ELF-1 (cell line): ENCODE measurements around the gene SFXN1.
A peak's percentile ranks its signal among the peaks of the same experiment; 100 is the strongest.

ENCODE experiments used
- DNase-seq: peaks from one replicate; pipeline ENCODE4 v3.0.0-alpha.2; 2016; ENCODE audit warnings: low read depth, low spot score

Gene SFXN1

GRCh38 chr5:175539936-175540335, 61.6 kb downstream of the SFXN1 start:
- no peak for DNase-seq

GRCh38 chr5:175541264-175541663, 62.9 kb downstream of the SFXN1 start:
- DNase-seq, result no peak

DNA sequence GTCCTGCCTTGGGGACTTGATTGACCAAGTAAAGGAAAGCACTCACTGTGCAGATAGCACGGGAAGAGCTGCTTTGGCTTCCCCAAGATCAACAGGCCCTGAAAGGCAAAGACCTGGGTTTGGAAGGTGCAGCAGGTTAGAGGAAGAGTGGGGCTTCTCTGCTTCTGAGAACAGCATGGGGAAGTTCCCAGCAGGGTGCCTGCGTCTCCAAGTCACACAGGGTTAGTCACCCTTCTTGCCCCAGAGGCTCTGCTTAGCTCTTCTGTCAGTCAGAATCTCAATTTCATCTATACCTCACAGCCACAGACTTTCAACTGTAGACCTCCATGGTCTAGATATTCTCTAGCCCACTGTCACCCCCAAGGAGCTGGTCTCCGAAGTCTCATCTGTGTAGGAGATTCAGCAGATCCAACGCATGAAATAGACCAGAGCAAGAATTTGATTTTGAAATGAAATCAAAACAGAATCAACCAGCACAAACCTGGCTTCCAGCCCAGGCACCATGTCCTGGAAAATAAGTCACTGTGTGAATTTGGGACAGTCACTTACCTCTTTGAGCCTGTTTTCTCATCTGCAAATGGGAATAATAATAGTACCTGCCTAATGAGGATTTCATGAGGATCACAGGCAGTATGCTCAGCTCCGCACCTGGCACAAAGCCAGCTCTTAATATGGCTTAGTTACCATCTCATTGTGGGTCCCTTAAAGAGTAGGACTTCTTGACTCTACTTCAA, 64.0 kb downstream of the SFXN1 start:
- DNase-seq, result no peak

DNA sequence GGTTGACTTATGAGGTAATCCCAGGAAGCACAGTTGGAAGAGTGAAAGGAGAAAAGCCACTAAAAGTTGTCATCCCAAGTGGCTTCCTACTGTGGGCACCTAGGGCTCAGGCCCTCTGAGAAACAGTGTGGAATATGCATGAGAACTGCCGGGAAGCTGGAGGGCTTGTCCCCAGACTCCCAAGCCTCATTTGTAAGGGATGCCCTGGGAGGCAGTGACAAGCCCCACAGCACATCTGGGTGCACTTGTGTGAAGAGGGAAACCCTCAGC, 64.5 kb downstream of the SFXN1 start:
- no peak for DNase-seq

GRCh38 chr5:175544108-175544511, 65.8 kb downstream of the SFXN1 start:
- no peak for DNase-seq

DNA sequence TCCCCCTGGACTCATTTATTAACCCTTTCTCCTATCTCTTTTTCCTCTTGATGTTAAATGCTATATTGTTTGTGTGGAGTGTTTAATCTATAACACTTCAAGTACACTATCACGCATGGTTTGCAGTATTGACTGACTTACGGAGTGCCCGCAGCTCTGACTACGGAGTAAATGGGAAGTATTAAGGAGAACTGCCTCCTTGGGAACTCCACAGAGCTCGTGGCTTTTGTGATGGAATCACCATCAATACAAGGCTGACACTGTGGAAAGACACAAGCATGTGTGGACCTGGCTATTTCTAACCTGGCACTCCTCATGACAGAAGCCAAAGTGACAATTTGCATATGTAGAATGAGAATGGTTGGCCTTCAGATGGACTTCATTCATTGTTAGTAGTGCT, 66.2 kb downstream of the SFXN1 start:
- DNase-seq, result no peak

- DNase-seq, result no peak
These were observed 69.5 kb downstream of the SFXN1 start for GRCh38 chr5:175547842-175548241.

DNA sequence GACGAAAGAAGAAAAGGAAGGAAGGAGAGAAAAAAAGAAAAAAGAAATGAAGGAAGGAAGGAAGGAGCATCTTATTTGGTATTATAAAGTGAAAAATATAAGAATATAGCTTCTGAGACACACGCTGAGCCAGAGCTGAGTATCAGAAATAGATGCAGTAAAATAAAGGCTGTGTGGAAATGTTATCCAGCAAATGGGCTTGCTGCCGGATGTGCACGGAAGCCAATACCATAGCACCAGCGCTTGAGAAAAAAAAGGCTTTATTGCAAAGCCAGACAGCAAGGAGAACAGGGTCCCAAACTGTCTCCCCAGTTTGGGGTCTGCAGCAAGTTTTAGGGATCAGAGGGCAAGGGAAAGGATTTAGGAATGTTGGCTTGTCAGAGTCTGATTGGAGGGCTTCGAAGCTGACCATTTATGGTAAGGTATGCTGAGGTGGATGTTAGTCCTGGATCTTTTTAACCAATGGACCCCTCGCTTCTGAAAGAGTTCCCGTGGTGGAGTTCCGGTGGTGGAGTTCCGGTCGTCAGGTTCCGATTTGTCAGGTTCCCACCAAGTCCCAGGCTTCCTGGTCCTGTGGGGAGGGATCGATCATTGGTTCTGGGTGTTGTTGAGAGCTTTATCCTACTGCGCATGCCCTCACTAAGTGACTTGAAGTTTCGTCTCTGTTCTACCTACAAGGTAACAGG, 70.4 kb downstream of the SFXN1 start:
- DNase-seq, result peak; percentile 76

- DNase-seq, result no peak
These were observed 71.9 kb downstream of the SFXN1 start for GRCh38 chr5:175550055-175550805.

DNA sequence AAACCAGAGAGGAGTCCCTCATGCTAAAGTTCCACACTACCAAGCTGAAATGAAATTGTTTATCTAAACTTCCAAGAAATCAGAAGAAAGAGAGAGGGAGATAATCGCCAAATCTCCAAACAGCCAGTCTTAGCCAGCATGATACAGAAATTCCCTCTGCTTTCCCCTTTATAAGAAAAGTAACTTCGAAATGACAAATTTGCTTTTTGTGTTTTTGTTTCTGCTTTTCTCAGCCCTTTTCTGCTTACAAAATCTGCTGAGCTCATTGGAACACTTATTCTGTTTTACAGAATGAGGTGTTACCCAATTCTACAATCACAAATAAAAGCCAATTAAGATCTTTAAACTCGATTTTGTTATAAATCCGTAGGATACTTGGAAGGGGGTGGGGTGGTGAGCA, 72.9 kb downstream of the SFXN1 start:
- DNase-seq, result no peak

DNA sequence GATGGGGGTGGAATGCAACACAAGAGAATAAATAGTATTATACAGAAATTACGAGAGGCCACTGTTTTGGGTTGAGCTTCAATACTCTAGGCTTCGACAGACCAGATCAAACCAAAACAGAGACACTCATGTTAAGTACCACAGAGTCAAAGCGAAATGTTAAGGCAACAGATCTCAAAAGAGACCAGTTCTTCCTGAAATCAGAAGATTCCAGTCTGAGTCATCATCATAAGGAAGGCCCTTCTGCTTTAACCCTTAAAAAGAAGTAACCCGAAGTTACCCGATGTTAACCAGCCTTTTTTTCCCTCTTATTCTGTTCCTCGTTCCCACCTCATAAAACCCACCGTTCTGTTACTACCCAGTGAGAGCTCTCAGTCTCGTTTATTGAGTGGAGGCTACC, 75.9 kb downstream of the SFXN1 start:
- DNase-seq, result no peak

- DNase-seq, result no peak
These were observed 76.9 kb downstream of the SFXN1 start for GRCh38 chr5:175555168-175555785.

GRCh38 chr5:175556794-175557193, 78.4 kb downstream of the SFXN1 start:
- DNase-seq, result peak; percentile 43

DNA sequence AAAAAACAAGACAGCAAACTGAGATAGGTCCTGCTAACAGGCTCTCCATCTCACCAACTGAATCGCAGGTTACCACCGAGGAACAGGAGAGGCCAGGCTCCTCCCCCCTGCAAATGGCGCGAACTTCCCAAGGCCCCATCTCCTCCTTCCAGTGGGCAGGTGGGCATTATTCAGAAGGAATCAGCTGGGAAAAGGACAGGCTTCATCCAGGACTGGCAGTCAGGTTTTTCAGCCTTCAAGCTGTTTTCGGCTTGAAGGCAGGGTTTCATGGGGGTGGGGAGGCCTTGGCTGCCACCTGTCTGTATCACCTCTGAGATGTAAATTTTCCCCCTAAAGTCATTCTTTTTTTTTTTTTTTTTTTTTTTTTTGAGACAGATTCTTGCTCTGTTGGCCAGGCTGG, 79.4 kb downstream of the SFXN1 start:
- DNase-seq, result peak; percentile 41

- DNase-seq, result no peak
These were observed 80.6 kb downstream of the SFXN1 start for GRCh38 chr5:175558801-175559480.

GRCh38 chr5:175560011-175560410, 81.7 kb downstream of the SFXN1 start:
- DNase-seq, result no peak

DNA sequence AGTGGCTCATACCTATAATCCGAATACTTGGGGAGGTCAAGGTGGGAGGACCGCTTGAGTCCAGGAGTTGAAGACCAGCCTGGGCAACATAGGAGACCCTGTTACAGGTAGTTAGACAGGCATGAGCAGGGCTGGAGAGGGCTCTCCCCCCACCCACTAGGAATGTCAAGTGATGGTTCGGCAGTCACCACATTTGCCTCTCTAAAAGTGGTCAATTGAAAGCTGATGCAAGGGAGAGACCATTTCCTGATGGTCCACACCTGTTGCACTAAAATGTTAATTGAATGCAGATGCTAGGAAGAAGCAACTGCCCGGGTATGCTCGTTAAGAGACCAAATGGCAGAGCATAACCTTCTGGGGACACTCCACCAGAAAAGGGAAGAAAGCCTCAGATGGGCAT, 82.7 kb downstream of the SFXN1 start:
- no peak for DNase-seq

DNA sequence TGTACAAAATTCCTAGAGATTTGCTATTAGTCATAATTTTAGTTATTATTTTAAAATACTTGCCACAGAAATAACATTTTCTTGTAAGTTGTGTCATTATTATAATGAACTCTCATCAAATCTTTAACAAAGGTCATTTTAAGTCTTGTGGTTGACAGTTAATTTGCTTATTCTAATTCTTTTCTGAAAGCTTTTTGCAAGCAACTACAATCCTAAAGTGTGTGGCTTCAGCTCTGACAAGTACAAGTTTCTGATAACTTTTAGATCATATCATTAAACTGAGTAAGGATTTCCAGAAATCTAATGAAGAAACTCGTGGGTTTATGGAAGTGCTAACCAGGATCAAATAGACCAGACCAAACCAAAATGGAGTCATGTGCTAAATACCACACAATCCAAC, 86.4 kb downstream of the SFXN1 start:
- DNase-seq, result no peak

DNA sequence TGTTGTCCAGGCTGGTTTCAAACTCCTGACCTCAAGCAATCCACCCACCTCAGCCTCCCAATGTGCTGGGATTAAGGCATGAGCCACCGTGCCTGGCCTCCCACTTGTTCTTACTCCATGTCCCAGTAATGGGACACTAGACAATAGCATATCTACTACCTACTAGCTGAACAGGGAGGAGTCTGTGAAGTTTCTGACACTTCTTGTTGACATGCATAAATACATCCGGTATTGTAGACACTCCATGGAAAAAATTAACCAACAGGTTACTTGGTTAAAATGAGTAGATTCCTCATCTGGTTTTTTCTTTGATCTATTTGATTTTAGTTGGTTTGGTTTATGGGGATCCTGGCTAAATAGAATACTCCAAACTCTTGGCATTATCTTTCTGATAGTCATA, 88.3 kb downstream of the SFXN1 start:
- no peak for DNase-seq

DNA sequence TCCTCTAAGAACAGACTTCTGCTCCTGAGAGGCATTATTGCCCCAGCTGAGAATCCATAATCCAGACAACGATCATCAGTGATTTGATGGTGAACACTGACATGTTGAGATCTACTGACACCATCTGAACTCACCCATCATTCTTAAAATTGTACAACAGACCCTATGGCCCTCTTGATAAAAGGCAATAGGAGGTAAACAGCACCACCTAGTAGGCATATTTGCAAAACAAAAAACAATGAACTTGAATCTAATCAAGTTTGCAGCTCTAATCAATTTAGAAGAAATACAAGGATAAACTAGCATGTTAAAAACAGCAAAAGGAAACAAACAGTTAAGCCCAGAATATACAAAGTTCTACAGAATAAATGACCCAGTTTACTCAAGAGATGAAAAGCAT, 89.6 kb downstream of the SFXN1 start:
- DNase-seq, result no peak

GRCh38 chr5:175569701-175570100, 91.3 kb downstream of the SFXN1 start:
- DNase-seq, result no peak

DNA sequence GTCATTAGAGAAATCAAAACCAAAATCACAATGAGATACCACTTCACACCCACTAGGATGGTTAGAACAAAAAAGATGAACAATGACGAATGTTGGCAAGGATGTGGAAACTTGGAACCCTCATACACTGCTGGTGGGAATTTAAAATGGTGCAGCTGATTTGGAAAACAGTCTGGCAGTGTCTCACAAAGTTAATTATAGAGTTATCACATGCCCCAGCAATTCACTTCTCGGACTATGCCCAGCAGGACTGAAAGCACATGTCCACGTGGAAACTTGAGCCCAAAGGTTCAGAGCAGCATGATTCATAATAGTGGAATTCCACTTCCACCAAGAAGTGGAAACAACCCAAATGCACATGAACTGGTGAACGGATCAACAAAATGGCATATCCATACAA, 94.5 kb downstream of the SFXN1 start:
- DNase-seq, result no peak
